Measurements from ENCODE around the gene ATXN1.

GRCh38 chr6:16318538-16318937 is 442.7 kb downstream of the ATXN1 start:
- TF ChIP-seq, protein P1, sequence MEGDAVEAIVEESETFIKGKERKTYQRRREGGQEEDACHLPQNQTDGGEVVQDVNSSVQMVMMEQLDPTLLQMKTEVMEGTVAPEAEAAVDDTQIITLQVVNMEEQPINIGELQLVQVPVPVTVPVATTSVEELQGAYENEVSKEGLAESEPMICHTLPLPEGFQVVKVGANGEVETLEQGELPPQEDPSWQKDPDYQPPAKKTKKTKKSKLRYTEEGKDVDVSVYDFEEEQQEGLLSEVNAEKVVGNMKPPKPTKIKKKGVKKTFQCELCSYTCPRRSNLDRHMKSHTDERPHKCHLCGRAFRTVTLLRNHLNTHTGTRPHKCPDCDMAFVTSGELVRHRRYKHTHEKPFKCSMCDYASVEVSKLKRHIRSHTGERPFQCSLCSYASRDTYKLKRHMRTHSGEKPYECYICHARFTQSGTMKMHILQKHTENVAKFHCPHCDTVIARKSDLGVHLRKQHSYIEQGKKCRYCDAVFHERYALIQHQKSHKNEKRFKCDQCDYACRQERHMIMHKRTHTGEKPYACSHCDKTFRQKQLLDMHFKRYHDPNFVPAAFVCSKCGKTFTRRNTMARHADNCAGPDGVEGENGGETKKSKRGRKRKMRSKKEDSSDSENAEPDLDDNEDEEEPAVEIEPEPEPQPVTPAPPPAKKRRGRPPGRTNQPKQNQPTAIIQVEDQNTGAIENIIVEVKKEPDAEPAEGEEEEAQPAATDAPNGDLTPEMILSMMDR (conservative IDR thresholded peaks at IDR 0.05; ENCODE audit: low read length): no peak
- TF ChIP-seq EZH2phosphoT487 (IDR thresholded peaks at IDR 0.05; ENCODE audit: borderline replicate concordance): no peak

Data from Loucy (cell line).